NCI-H1092 (cell line): ENCODE results near the gene EBP.
"Not testable (repeated sequence)": the region's sequence is repeated elsewhere in the genome, so short reads cannot be mapped to it uniquely, and the experiment has no call there.

Experiments
- DNase-seq: peaks from one replicate; lab custom pipeline; 2025; lab: John Stamatoyannopoulos, UW

The EBP gene

GRCh38 chrX:48525853-48526252 is 4.2 kb downstream of the EBP start:
- DNase-seq: not testable (repeated sequence)

- DNase-seq: no peak
Measured at GRCh38 chrX:48530736-48531135, 9.1 kb downstream of the EBP start.

DNA sequence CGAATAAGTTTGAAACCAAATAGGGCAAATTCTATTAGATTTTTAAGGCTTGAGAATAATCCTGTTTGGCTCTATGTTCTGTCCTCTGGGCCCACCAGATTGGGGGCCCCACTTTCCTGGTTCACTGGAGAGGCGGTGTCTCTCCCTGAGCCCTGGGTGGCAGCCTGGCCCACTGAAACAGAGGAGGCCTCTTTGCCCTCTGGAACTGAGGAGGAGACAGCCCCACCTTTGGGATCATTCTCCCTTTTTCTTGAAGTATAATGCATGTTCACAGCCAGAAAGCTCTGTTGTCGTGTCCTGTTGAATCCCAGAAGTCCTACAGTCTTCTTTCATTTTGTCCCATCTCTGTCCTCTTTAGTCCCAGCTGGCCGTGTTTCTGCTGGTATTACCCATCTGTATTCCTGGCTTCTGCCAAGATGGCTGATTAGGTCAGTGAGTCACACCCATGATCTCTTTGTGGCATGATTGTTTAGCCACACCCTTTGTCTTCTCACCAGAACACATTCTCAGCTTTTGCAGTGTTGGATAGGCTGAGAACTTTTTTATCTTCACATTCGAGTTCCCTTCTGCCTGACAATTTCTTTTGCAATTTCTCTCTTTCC is 9.9 kb downstream of the EBP start:
- no peak for DNase-seq

DNA sequence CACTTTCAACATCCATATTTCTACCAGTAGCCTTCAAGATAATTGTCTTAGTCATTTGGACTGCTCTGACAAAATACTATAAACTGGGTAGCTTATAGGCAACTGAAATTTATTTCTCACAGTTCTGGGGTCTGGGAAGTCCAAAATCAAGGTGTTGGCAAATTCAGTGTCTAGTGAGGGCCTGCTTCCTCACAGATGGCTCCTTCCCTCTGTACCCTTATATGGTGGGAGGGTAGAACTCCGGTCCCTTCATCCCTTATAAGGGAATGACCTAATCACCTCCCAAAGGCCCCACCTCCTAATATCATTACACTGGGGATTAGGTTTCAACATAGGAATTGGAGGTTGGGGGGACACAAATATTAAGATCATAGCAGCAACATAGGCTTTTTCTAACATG is 10.6 kb downstream of the EBP start:
- DNase-seq: no peak

GRCh38 chrX:48533165-48533564 is 11.6 kb downstream of the EBP start:
- DNase-seq: no peak

DNA sequence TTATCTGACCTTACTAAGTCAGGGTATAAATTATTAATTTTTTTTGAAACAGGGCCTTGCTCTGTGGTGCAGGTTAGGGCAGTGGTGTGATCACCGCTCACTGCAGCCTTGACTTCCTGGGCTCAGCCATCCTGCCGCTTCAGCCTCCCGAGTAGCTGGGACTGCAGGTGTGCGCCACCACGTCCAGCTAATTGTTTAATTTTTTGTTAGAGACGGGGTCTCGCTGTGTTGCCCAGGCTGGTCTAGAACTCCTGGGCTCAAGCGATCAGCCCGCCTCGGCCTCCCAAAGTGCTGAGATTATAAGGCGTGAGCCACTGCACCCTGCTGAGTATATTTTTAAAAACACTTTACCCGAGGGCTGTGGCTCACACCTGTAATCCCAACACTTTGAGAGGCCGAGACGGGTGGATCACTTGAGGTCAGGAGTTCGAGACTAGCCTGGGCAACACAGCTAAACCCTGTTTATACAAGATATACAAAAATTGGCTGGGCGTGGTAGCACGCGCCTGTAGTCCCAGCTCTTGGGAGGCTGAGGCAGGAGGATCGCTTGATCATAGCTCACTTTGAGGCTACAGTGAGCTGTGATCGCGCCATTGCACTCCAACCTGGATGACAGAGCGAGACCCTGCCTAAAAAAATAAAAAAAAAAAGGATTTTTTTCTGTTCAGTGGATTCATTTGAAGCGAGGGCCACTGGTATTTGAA is 17.2 kb downstream of the EBP start:
- no peak for DNase-seq

DNA sequence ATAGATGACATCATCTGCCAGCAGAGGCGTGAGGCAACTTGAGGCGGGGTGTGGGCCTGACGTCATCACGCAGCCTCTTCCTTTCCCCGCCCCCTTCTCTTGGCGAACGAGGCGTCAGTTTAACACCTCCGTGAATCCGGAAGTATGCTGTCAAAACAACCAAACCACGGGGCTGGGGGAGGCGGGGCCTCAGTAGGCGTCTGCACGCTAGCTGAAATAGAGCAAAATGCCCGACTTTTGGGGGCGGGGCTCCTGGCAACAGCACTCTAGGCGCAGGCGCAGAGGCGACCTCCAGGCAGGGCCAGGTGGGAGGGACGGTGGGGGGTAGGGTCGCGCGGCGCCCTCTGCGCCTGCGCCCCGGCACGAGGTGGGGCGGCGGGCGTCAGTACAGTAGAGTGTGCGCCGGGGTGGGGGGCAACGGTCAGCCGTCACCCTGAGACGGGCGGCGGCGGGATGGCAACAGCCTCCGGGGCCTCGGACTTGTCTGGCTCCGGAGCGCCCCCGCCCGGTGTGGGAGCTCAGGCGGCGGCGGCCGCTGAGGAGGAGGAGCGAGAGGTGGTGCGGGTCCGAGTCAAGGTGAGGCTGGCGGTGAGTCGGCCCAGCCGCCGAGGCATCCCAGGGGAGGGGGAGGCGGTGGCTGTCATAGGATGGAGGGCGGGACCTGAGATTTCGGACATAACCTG is 17.9 kb downstream of the EBP start, which contains the start of gene TBC1D25:
TSS of gene TBC1D25 (plus strand) at position 370 of the 683 bp plus-strand sequence. CDS start at position 454, 84 bp downstream.
- DNase-seq: peak; percentile 98

DNA sequence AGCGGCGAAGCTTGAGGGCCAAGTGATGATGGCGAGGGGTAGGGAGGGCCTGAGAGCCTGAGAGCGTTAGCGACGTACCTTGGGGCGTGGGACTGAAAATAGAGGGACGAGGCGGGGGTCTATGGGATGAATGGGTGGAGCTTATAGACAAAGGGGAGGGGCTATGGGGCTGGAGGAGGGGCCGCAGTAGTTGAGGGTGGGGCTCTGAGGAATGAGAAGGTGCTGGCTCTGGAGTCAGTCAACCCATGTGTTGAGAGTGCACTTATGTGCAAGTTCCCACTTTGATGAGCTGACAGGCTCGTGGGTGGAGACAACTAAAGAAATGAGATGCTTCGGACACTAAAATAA is 18.4 kb downstream of the EBP start:
- DNase-seq: peak; percentile 59

DNA sequence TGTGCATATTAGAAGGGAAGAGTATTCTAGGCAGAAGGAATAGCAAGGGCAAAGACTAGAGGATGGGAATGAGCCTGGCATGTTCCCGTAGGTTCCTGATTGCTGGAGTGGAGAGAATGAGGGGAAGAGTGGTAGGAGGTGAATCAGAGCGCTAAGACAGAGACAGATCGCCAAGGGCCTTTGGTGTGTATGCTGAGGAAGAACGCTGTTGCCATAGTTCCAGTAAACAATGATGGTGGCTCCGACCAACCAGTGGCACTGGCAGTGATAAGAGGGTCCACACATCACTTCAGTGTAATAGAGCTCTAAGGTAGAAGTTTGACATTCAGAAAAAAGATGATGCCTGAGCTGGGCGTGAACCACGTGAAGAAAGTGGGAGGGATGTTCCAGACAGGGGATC is 18.9 kb downstream of the EBP start:
- DNase-seq: no peak

- no peak for DNase-seq
Measured at GRCh38 chrX:48541140-48541814, 19.7 kb downstream of the EBP start.

- DNase-seq: no peak
Measured at GRCh38 chrX:48548871-48549270, 27.3 kb downstream of the EBP start.

GRCh38 chrX:48555731-48556325 is 34.2 kb downstream of the EBP start:
- DNase-seq: not testable (repeated sequence)

DNA sequence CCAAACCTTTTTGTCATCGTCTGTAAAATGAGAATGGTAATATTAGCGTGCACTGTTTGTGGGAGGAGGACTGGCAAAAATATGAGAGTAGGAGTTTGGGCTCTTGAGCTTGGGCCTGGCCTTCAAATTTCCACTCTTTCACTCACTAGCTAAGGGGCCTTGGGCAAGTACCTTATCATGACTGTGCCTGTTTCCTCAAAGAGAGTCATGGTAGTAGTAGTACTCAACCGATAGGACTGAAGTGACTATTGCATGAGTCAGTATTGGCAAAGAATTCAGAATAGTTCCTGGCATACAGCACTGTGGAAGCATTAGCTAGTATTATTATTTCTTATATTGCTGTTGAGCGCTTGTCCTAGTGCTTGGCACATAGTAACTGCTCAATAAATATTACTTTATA is 36.7 kb downstream of the EBP start:
- no peak for DNase-seq

GRCh38 chrX:48559636-48560035 is 38.0 kb downstream of the EBP start:
- no peak for DNase-seq

GRCh38 chrX:48560056-48560455 is 38.4 kb downstream of the EBP start:
- no peak for DNase-seq

DNA sequence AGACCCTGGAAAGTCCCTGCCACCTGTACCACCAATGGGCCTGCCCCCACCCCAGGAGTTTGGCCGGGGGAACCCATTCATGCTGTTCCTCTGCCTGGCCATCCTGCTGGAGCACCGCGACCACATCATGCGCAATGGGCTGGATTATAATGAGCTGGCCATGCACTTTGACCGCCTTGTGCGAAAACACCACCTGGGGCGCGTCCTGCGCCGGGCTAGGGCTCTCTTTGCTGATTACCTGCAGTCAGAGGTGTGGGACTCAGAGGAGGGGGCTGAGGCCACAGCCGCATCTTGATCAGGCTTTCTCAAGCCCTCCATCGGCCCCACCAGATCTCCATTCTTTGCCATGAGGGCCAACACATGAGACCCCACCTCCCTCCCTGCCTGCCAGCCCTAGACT is 39.1 kb downstream of the EBP start:
- no peak for DNase-seq

- no peak for DNase-seq
Measured at GRCh38 chrX:48569958-48570357, 48.4 kb downstream of the EBP start.

DNA sequence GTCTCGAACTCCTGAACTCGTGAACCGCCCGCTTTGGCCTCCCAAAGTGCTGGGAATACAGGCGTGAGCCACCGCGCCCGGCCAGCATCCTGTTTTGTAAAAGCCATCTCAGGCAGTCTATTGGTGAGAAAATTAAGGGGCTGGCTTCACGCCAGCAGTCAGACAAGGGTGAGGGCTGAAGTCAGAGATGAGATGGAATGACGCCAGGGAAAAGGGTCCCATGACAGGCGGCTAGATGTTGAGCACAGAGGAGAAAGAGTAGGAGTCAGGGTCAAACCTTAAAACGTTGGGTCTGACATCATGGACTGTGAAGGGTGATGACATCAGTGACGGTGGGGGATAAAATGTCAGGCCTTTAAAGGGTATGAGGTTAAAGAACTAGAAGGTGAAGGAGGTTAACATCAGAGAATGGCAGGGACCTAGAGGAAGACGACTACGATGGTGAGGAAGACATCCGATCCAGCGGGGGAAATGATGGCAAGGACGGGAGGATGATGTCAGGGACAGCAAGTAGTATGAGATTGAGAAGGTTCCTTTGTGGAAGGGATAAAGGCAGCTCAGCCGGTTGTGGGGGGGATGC is 52.2 kb downstream of the EBP start:
- DNase-seq: no peak

GRCh38 chrX:48574270-48575266 is 53.0 kb downstream of the EBP start, which contains the start of gene RBM3:
TSS of gene RBM3 (plus strand) at chrX:48574484. CDS start at chrX:48575181, 697 bp downstream.
- peak; percentile 95 for DNase-seq

DNA sequence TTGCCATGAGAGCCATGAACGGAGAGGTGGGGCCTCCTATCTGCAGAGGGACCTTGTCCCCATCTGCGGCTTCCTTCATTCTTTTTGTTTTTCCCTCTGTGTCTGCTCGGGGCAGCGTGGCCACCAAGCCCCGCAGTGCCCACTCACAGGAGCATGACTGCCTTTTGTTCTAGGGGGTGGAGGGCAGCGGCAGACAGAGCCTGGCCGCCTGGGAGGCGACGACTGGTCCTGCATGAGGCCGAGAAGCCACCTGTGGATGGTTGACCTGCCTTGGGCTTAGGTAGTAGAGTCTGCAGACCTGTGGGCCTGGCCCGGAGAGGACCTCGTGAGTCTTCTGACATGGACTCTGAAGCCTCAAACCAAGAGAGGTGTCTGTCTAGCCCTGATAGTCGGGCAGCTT is 54.0 kb downstream of the EBP start:
- DNase-seq: no peak

- DNase-seq: no peak
Measured at GRCh38 chrX:48576108-48576507, 54.5 kb downstream of the EBP start.
